Peyer's patch (tissue), 4 donors: ENCODE results near the gene PLIN1.

Experiments
- POLR2A ChIP-seq, 2 donors: fragments of 450-650 bp; IDR thresholded peaks; one replicate each; pipeline ENCODE4 v1.5.1; 2017; ENCODE audit warnings: antibody characterized with exemption in 2 of 2, mild to moderate bottlenecking in 2 of 2, moderate library complexity in 2 of 2
- TF ChIP-seq, protein P1 (sequence below), 6 experiments: fragments of 450-650 bp in 4 of 6; fragments of 200-600 bp in 2 of 6; sonication (generic) in 1 of 6; IDR thresholded peaks; one replicate each; pipeline ENCODE4 v1.5.1; 2017 to 2019; ENCODE audit warnings: antibody characterized with exemption in 6 of 6, mild to moderate bottlenecking in 3 of 6, moderate library complexity in 1 of 6

DNA sequence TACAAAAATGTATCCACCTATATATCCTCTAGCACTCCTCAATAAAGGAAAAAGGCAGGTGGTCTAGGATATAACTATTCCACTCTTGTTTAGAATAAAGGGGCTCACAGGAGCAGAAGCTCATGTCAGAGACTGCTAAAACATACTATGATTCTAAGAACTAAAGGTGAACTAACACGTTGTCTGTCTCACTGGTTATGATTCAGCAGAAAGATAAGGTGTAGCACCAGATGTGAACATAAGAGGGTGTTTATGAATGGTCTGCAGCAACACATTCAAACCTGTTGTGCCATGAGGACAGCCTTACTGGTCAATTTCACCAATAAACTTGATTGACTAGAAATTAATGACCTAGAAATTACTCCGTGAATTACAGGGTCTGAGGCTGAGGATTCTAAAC is 6.8 kb upstream of the PLIN1 start:
- TF ChIP-seq POLR2A (IDR thresholded peaks at IDR 0.05): no peak
- TF ChIP-seq, protein P1, sequence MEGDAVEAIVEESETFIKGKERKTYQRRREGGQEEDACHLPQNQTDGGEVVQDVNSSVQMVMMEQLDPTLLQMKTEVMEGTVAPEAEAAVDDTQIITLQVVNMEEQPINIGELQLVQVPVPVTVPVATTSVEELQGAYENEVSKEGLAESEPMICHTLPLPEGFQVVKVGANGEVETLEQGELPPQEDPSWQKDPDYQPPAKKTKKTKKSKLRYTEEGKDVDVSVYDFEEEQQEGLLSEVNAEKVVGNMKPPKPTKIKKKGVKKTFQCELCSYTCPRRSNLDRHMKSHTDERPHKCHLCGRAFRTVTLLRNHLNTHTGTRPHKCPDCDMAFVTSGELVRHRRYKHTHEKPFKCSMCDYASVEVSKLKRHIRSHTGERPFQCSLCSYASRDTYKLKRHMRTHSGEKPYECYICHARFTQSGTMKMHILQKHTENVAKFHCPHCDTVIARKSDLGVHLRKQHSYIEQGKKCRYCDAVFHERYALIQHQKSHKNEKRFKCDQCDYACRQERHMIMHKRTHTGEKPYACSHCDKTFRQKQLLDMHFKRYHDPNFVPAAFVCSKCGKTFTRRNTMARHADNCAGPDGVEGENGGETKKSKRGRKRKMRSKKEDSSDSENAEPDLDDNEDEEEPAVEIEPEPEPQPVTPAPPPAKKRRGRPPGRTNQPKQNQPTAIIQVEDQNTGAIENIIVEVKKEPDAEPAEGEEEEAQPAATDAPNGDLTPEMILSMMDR (IDR thresholded peaks at IDR 0.05): peak in 1 of 6 experiments; percentile 35
